GM18505 (cell line): Measurements from ENCODE around the gene RINL.
A peak's percentile ranks its signal among the peaks of the same experiment; 100 is the strongest.

Experiments used
- ATAC-seq: cut with Tn5 transposase; IDR thresholded peaks from one replicate; pipeline ENCODE4 v1.9.1; 2021; ENCODE audit not compliant: unreplicated experiment
- POLR2A ChIP-seq: IDR thresholded peaks from 4 replicates; pipeline ENCODE4 v1.6.1; 2011; ENCODE audit warnings: borderline replicate concordance; ENCODE audit not compliant: insufficient read depth, insufficient read length; ENCODE audit errors: extremely low read depth

Gene RINL

DNA sequence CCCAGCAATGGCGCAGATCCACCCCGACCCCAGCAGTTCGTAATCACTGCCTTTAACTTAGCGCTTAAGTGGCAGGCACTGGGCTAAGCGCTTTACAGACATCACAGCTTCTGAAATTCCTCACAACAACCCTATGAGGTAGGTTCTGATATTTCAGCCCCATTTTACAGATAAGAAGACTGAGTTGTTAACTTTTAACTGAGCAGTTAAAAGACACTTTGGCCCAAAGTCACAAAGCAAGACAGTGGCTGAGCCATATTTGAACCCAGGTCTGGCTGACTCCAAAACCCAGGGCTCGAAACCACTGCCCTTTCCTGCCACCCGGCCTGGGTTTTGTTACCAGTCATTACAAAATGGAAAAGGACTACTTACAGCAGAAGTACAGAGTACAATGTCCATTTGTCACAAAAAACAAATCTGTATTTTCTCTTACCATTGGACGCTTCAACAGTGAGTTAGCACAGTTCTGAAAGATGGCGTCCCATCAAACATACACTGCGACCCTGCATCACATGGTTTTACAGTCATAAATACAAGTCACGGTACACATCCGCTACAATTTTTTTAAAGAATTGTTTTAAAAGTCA, 36.8 kb downstream of the RINL start:
- TF ChIP-seq POLR2A, result peak; percentile 7
- no peak for ATAC-seq

DNA sequence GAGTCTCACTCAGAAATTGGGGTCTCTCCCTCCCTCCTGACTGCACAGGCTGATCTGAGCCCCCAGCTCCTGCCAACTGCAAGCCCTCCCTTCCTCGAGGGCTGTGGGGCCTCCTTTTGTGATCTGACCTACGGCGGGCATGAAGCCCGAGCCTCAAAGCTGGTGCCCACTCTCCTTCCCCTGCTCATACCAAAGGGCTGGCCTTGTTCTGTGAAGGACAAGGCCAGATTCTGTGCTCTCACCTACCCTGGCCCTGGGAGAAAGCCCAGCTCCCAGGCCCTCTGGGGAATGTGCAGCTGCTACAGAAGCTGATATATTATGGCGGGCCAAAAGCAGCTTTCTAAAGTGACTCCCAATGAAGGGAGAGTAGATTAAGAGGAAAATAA, 37.5 kb downstream of the RINL start:
- no peak for ATAC-seq
- no peak for TF ChIP-seq POLR2A

DNA sequence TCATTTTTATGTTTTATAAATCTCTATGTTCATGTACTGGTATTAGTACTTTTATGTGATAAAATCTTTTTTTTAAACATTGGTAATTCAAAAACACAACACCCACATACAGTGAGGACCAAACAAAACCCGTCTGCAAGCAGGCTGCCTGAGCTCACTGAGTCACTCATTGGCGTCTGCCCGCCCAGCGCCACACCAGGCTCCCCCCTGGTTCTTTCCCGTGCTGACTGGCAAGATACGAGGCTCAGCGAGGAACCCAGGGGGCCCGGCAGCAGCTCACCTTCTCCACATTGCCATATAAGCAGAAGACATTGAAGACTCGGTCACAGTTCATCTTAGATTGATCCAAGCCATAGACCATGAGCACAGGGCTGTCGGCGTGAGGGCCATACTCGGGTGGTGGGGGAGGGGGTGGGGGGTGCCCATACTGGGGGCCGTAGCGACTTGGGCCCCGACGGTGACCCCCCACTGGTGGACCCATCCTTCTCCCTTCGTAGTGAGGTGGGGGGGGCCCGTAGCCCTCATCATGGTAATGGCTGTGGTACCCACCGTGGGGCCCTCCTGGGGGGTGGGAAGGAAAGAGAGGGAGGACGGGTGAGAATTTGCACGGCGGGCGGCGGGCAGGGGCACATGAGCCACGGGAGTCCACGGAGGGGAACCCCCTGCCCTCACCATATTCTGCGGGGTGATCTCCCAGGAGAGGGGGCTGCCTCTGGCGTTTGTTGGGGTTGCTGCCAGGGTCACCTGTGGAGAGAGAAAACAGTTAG, 38.1 kb downstream of the RINL start:
- no peak for ATAC-seq
- no peak for TF ChIP-seq POLR2A

DNA sequence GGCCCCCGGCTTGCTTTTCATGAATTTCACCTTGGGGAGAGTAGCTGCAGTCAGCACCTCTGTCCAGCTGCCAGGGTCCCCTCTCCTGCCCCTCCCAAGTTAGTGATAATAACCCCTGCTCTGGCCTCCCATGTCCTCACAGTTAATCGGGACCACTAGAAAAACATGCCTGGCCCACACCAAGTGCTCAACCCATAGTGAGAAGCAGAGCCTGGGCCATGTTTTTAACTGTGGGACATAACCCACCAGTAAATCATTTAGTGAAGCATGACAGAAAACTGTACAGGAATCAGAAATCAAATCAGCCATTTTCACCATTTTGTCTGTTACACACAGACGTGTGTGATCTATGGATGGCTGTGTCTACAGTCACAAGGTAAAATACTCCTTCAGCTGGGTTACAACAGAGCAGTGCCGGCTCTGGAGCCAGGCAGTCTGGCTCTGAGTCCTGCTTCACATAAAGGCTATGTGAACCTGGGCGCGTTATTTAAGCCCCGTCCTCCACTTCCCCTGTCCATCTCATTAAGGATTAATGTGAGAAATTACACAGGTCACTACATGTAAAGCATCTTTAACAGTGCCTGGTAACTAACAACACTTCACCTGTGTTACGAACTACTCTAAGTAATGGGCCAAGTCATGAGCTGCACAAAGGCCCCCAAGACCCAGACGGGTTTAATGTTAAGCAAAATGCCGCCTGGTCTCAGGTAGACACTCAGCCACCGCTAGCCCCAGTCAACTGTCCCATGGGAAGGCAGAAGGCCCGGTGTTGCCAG, 38.9 kb downstream of the RINL start:
- ATAC-seq, result no peak
- no peak for TF ChIP-seq POLR2A

DNA sequence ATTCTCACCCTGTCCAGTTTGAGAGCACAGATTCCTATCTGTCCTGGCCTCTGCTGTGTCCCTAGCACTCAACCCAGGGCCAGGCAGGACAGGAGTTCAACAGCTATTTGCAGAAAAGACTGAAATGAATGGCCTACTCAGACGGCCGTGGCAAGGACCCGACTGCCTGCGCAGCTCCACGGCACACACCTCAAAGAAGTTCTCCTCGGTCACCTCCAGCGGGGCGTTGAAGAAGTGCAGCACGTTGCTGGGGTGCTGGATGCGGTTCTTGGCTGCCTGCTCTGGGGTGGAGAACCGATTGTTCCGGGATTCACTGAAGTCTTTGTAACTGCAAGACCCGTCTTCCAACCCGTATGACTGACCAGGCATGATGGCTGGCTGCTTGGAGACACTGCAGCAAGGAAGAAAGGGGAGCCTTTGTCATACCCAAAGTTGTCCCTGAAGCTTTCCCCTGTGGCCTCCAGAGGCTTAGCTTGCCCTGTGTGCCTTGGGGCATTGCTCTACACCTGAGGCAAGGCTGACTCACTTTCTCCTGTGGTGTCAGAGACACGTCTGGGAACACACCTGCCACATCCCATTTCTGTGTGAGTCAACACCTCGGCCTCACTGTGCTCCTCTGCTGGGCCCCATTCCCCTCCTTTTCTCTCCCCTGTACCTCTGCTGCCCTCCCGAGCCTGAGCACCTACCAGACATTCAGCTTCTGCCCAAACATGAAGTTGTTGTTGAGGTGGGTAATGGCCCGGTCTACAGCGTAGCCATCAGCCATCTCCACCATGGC, 39.7 kb downstream of the RINL start:
- ATAC-seq, result no peak
- peak; percentile 29 for TF ChIP-seq POLR2A

DNA sequence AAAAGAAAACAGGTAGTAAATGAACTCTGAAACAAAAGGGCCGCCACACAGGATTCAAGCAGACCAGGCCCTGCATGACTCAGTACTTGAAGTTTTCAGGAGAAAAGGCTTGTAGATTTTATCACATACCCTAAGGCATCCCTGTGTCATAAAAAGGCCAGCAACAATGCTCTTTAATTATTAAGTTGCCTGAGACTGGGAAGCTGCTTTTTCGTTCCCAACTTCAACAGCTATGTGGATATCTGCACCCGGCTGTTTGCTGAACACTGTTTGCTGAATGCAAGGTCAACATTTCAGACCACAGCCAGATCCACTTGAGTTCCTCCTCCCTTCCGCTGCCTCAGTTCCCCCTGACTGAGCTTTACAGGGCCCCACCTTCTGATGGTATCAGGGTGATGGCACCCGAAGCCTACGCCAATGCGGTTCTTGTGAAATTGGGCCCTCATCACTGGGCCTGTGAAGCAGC, 40.4 kb downstream of the RINL start:
- no peak for TF ChIP-seq POLR2A
- no peak for ATAC-seq

DNA sequence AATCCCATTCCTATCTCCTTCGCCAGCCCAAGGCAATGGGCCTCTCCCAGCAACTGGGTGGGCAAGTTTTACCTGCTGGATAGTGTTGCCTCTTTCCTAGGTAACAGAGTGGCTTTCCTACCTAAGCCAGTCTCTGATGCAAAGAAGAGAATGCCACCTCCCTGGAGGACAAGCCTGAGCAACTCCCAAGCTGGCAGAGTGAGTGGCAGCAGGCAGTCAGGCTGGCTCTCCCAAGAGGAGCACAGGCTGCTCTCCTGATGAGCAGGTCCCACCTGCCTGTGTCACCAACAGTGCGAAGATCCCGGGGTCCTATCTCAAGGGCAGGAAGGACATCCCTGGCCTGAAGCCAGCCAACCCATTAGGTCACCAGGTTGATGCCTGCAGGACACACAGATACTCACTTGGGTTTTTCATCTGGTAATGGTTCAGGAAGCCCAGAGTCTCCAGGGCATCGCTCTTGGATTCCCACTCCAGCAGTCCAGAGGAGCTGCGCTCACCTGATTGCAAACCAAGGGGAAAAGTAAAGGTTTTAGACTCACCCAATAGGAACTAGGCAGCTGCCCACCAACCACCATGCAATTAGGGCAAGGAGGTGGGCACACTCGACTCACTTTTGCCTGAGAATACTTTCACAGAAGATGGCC, 41.0 kb downstream of the RINL start:
- no peak for TF ChIP-seq POLR2A
- ATAC-seq, result no peak

DNA sequence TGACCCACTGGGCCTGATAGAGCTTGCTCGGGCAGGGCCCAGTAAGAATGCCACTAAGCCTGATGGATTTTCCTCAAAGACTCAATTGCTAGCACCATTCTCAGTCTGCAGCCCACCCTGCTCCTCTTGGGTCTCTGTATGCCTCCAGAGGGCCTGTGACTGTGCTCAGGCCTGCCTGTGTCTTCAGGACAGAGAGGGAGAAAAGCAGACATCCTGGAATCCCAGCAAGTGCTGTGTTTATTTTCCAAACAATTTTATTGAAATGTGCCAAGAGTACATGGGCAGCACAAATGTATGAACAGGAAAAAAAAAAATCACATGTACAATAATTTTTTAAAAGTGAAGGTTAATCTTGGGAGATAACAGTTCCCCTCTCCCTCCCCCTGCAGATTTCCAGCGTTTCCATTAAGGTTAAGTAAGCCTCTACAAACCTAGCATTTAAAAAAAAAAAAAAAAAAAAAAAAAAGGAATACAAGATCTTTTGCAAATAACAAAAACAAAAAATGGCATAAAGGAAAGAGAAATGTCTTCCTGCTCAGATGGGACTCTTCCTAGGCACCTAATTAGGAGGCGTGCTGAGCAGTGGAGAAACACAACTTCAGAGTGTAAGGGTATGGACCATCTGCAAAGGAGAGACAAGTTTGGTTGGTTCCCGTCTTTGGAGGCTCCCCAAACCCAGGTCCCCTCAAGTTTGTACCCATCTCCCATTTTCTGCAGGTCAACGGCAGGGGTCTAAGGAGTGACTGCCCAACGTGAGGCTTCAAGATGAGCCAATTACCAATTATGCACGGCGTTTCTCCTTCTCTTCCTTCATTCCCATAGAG, 41.7 kb downstream of the RINL start:
- ATAC-seq, result no peak
- TF ChIP-seq POLR2A, result no peak

DNA sequence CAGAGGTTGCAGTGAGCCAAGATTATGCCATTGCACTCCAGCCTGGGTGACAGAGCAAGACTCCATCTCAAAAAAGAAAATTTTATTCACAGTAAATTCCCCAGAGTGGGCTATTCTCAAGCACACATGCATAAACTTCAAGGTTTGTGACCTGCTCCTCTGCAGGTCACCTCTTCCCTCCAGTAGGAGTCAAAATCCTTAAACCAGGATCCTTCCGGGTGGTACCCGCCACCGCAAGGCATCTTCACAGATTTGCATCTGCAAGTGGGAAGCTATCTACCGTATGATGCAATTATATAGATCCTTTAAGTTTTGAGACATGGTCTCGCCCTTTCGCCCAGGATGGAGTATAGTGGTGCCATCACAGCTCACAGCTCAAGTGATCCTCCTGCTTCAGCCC, 43.5 kb downstream of the RINL start:
- no peak for TF ChIP-seq POLR2A
- ATAC-seq, result no peak

DNA sequence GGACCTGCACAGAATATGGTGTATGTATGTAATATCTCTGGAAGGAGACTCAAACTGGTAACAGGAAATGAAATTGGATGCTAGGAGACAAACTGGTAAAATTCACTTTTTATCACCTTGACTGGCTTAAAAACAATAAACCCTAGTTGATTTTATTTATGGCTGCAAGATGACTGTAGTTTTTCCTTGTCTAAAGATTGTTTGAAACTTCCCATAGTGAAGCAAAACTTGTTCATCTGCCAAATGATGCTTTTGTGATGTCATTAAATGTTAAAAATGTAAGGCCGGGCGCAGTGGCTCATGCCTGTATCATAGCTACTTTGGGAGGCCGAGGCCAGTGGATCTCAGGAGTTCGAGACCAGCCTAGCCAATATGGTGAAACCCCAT, 44.0 kb downstream of the RINL start:
- no peak for ATAC-seq
- no peak for TF ChIP-seq POLR2A

DNA sequence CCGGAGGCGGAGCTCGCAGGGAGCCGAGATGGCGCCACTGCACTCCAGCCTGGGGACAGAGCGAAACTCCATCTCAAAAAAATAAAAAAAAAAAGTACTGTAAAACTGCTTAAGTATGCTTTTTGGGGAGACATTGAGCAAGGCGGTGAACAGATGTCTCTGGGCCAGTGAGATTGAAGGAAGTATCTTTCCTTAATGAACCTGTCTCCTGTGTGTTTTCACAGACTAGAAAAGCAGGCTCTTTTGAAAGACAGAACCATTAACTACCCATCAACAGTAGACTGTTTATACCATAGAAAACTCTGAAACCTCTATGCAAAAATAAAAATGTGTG, 45.0 kb downstream of the RINL start:
- no peak for ATAC-seq
- TF ChIP-seq POLR2A, result no peak

DNA sequence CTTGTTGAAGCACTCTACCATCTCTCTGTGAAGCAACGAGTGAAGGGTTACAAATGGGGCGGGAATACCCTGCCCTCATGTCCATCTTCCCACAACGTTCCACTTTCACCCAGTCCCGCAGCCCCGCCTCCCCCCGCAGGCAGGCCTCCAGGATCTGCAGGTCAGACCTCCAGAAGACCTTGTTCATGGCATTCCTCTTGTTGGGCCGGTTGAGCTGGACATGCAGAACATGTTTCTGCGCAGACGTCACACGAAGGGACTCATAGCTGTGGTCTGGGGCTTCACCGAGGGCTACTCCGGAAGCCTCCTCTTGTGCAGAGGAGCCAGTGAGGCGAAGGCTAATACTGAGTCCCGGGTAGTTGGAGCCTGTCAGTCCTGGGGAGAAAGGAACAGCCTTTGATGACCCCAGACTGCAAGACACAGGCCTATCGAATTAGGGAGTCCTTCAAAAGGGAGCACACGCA, 46.9 kb downstream of the RINL start:
- ATAC-seq, result peak; percentile 22
- TF ChIP-seq POLR2A, result no peak
